SKM-1 (cell line): Measurements from ENCODE around the gene CHRD.

ENCODE experiments used
- DNase-seq: peaks from one replicate; lab custom pipeline; 2025; ENCODE audit not compliant: unreplicated experiment; lab: John Stamatoyannopoulos, UW

The CHRD gene

DNA sequence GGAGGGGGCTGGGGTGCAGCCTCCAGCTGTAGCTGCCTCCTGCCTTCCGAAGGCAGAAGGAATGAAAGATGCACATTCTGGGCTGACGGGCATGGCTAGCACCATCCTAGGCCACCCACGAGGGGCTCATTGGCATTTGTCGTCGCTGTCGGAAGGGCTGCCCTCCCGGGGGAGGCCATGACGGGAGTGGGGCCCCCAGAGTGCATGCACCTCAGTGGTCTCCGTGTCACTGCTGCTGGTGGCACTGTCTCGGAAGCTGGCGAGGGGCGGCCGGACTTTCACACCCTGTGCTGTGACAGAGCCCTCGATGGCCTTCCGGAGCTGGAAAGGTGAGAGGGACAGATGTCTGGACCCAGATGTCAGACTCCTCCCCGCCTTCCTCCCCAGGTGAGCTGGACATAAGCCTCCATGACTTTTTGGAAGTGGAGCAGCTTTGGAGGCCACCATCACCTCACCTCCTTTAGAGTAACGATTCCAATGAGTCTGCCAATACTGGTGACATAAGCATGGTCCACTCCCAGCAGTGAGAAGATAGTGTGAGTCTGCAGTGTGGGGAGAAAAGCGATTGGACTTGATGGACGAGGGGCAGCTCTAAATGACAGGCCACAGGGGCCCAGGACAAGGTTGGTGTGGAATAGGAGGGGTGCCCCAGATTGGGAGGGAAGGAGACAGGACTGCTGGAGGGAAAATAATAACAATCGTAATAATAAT is 33.2 kb upstream of the CHRD start:
- DNase-seq = no peak

GRCh38 chr3:184347321-184348056 is 32.4 kb upstream of the CHRD start:
- no peak for DNase-seq

GRCh38 chr3:184348057-184348382 is 31.8 kb upstream of the CHRD start:
- no peak for DNase-seq

GRCh38 chr3:184349563-184350470 is 30.0 kb upstream of the CHRD start:
- DNase-seq = no peak

GRCh38 chr3:184350618-184351017 is 29.2 kb upstream of the CHRD start:
- no peak for DNase-seq

GRCh38 chr3:184351511-184352148 is 28.2 kb upstream of the CHRD start:
- no peak for DNase-seq

GRCh38 chr3:184352149-184352785 is 27.6 kb upstream of the CHRD start:
- no peak for DNase-seq

DNA sequence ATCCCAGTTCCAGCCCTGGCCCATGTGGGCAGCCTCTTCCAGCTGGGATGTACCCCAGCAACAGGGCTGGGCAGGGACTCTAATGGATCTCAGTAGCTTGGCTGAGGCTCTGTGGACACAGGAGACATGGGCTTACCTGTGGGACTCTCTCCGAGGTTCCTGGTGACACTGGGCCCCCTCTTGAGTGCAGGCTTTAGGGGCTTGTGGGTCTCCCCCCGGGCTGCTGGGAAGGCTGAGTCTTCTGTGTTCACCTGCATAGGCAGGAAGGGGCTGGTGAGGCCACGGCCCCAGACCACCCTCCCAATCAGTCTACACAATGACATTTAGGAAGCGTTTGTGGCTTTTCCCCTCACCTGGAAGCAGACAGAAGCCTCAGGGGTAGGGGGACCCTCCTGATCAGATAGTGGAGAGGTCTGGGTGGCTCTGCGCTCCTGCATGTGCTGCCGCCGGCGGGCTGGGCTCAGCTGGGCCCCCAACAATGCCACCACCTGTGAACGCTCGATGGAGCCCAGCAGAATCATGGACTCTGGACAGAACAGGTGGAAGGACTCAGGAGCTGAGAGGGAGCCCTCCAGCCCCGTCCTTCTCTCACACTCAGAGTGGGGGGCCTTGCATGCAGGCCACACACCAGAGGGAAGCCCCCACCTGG is 26.8 kb upstream of the CHRD start:
- DNase-seq = no peak

- DNase-seq = no peak
Observed at GRCh38 chr3:184353546-184353941, 26.3 kb upstream of the CHRD start.

DNA sequence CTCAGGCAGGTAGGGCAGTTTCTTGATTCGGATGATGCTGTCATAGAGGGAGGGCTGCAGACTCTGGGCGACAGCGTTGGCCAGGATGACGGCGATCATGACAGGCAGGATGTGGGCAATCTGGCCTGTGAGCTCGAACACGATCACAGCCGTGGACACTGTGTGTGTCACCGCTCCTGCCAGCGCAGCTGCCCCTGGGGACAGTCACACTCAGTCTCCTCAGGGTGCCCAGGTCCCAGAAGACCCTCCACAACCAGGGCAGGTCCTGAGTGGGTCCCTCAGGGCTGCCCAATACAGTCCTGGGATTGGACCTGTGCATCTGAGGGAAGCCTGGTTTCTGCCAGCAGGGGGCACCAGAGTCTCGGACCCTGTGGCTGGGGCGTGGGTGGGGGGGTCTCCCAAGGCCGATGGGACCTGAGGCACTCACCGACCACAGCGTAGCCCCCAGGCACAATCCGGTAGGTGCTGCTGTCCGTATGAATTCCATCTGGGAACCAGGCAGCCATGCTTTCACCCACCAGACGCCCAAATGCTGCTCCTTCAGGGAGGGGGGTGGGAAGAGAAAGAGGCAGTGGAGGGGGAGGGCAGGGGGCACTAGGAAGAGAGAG is 25.6 kb upstream of the CHRD start:
- DNase-seq = no peak

- DNase-seq = no peak
Observed at GRCh38 chr3:184354754-184355153, 25.1 kb upstream of the CHRD start.

DNA sequence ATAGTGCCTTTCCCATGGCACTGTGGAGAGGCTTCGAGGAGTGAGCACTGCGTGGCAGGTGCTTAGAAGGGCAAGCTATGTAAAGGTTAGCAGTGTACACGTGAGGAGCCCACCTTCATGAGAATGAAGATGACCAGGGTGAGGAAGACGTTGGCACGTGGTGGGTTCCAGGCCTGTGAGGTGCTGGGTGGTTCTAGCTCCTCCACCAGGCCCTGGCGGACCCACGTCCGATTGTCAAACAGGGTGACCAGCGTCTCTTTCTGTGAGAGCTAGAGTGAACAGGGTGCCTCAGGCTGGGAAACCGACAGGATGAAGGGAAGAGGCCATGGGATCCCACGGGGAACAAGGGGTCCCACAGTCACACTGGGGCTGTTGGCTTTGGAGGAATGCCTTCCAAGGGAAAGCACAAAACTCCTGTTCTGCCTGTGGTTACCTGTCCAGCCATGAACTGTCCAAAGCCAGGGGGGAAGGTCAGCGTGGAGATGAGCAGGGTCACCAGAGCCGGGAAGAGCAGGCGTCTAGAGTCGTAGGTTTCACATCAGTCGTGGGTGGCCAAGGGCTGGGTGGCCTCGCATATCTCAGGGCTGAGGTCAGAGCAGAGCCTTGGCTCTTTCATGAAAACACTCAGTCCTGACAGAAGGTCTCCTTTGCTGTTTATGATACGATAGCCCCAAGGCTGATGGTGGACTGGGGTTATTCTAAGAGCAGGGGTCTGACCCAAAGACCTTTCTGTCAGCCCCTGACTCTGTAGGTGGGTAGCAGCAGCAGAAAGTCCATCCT is 24.4 kb upstream of the CHRD start:
- DNase-seq = no peak

DNA sequence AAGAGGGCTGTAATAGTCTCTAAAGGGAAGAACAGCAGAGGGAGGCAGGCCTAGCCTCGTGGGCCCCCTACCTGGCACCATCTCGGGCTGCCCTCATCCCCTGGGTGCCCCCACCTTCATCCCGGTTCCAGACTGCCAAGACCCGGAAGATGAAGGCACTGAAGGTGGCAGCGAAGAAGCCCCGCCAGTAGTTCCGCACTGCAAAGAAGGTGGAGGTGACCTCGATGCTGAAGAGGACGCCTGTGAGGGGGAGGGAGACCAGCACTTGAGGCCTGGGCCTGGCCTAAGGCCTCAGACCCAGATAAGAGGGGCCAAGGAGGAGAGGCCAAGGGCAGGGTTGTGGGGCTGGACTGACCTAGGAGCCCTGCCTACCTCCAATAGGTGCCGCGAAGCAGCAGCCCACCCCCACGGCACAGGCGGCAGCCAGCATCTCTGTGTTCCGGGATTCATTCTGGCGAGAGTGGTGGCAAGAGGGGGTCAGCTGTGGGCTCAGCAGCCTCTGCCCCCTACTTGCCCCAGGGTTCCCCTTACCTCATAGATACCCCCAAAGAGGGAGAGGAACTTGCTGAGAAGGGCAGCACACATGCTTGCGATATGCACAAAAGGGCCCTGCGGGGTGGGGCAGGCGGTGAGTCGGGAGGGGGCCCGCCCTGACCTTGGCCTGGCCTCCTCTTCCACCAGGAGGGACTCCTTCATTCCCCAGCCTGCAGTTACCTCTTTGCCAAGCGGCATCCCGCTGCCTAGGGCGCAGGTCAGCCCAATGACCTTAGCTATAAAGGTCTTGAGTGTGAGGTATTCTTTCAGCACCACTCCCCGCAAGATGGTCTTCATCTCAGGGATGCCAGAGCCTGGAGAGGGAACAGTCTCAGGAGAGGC is 22.4 kb upstream of the CHRD start:
- no peak for DNase-seq

DNA sequence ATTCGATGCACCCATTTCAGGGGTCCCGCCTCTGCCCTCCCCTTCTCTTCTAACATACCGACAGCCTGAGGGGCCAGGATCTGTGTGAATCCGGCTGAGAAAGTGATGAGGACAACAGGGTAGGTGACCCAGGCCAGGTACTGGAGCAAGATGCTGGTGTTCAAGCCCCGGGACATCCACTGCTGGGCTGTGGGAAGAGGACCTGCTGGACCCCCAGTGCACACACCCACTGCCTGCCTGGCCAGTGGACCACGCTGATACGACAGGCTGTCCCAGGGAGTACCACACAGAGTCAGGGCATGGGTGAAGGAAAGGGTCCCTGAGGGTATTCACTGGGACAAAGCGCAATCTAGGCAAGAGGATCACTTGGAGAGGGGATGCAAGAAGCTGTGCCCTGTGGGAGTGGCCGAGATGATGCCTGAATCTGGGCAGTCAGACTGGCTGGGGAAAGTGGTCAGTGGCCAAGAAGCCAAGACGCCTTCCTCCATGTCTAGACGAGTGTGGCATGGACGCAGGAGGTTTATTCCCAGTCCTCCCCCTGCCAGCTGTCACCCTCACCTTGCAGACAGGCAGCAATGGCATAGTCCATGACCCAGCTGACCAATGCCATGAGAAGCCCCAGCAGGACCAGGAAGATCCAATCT is 21.6 kb upstream of the CHRD start:
- DNase-seq = no peak

- no peak for DNase-seq
Observed at GRCh38 chr3:184358921-184359350, 20.9 kb upstream of the CHRD start.

GRCh38 chr3:184359610-184360009 is 20.2 kb upstream of the CHRD start:
- DNase-seq = no peak

- DNase-seq = no peak
Observed at GRCh38 chr3:184360070-184360928, 19.6 kb upstream of the CHRD start.
